H1 (cell line): ENCODE results near the gene LAP3.

Experiments used
- BACH1 ChIP-seq: IDR thresholded peaks from 2 replicates; pipeline ENCODE4 v1.6.1; 2012; ENCODE audit warnings: low read length, improper control_type of control experiment
- CBX8 ChIP-seq: fragments of 300-800, 300-1000 bp; sonication (generic); IDR thresholded peaks from 2 replicates; pipeline ENCODE4 v1.7.1; 2016; ENCODE audit warnings: low read depth, low read length, borderline replicate concordance
- EZH2 ChIP-seq: fragments of 200-600 bp; sonication (generic); IDR thresholded peaks from 2 replicates; pipeline ENCODE4 v1.7.1; 2012; ENCODE audit warnings: low read depth, mild to moderate bottlenecking, moderate library complexity, low read length, inconsistent platforms; ENCODE audit not compliant: severe bottlenecking
- GTF2F1 ChIP-seq: IDR thresholded peaks from 2 replicates; pipeline ENCODE4 v1.6.1; 2012; ENCODE audit warnings: low read depth, low read length, improper control_type of control experiment, borderline replicate concordance
- MAFK ChIP-seq: IDR thresholded peaks from 2 replicates; pipeline ENCODE4 v1.6.1; 2012; ENCODE audit warnings: low read depth, mild to moderate bottlenecking, improper control_type of control experiment, low read length
- NRF1 ChIP-seq: IDR thresholded peaks from 2 replicates; pipeline ENCODE4 v1.6.1; 2011; ENCODE audit warnings: mild to moderate bottlenecking, low read depth, low read length, improper control_type of control experiment
- POLR2A ChIP-seq, 2 experiments: IDR thresholded peaks; 1 replicate in 1 of 2; 2 replicates in 1 of 2; pipeline ENCODE4 v1.6.1; 2011; ENCODE audit warnings: low read depth in 2 of 2, low read length in 2 of 2, mild to moderate bottlenecking in 2 of 2; ENCODE audit errors: control extremely low read depth in 1 of 2
- POLR2AphosphoS5 ChIP-seq: IDR thresholded peaks from 2 replicates; pipeline ENCODE4 v1.6.1; 2011; ENCODE audit warnings: low read depth, low read length
- RFX5 ChIP-seq: IDR thresholded peaks from 2 replicates; pipeline ENCODE4 v1.6.1; 2011; ENCODE audit warnings: low read depth, low read length, improper control_type of control experiment, borderline replicate concordance
- SIX5 ChIP-seq: IDR thresholded peaks from 2 replicates; pipeline ENCODE4 v1.6.1; 2011; ENCODE audit warnings: mild to moderate bottlenecking, low read depth, low read length
- TF ChIP-seq, protein P1 (sequence below), 3 experiments: IDR thresholded peaks; 1 replicate in 2 of 3; 2 replicates in 1 of 3; pipeline versions ENCODE4 v1.5.1 to v1.6.1; 2011; ENCODE audit warnings: low read length in 3 of 3, mild to moderate bottlenecking in 3 of 3, inconsistent platforms in 2 of 3, low read depth in 1 of 3, moderate library complexity in 1 of 3; ENCODE audit not compliant: insufficient read depth in 1 of 3; ENCODE audit errors: control extremely low read depth in 1 of 3

DNA sequence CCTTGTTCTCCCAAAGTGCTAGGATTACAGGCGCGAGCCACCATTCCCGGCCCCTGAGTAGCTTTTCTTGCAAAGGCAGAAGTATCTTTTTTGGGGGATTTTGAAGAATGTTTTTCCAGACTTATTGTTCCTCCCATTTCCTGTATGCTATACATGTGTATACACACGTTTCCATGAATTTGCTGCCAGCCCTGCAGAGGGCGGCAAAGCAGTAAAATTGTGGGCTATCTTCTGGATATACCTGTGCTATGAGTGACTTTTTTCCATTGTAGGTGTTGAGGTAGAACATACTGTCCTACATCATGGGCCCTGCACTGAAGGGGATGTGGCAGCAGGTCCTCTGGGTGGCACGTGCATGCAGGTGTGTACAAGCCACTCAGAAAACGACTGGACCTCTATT, 20.5 kb downstream of the LAP3 start:
- TF ChIP-seq SIX5 (no peak), EZH2 (no peak), POLR2AphosphoS5 (no peak), RFX5 (no peak), CBX8 (no peak), NRF1 (no peak), POLR2A (IDR thresholded peaks at IDR 0.05; ENCODE audit: control extremely low read depth in 1 of 2, low read depth in 2 of 2, low read length in 2 of 2) (no peak), GTF2F1 (no peak), BACH1 (no peak), MAFK (no peak)
- TF ChIP-seq, protein P1, sequence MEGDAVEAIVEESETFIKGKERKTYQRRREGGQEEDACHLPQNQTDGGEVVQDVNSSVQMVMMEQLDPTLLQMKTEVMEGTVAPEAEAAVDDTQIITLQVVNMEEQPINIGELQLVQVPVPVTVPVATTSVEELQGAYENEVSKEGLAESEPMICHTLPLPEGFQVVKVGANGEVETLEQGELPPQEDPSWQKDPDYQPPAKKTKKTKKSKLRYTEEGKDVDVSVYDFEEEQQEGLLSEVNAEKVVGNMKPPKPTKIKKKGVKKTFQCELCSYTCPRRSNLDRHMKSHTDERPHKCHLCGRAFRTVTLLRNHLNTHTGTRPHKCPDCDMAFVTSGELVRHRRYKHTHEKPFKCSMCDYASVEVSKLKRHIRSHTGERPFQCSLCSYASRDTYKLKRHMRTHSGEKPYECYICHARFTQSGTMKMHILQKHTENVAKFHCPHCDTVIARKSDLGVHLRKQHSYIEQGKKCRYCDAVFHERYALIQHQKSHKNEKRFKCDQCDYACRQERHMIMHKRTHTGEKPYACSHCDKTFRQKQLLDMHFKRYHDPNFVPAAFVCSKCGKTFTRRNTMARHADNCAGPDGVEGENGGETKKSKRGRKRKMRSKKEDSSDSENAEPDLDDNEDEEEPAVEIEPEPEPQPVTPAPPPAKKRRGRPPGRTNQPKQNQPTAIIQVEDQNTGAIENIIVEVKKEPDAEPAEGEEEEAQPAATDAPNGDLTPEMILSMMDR (IDR thresholded peaks at IDR 0.05; ENCODE audit: control extremely low read depth in 1 of 3, insufficient read depth in 1 of 3, low read depth in 1 of 3, low read length in 3 of 3), result peak in 2 of 3 experiments; percentile 26 to 43; a peak in 2 of 4 replicates
